Hematopoietic multipotent progenitor cell (in vitro differentiated cells): ENCODE measurements around the gene PKN2. TPM values are rescaled to one million over a fixed set of nuclear protein-coding genes. Genes with fewer than 3 reads are reported as not detected.

ENCODE experiments used
- DNase-seq, 3 donors: peaks; one replicate each; pipeline ENCODE4 v3.0.0-alpha.2; 2011 to 2015; ENCODE audit warnings: low read depth in 2 of 3, low spot score in 2 of 3
- total RNA-seq: library from RNA; depleted of rRNA; stranded (reverse); fragments of >200 nt; gene quantifications from one replicate; pipeline ENCODE4 v1.2.3, GENCODE V29; 2012

PKN2 gene
- 11.0 TPM for total RNA-seq

- peak; percentile 91 to 99 (median 99) for DNase-seq
Observed at GRCh38 chr1:88683541-88684481, at the start of gene PKN2. Gene PKN2, plus strand, starts transcription at chr1:88684273. Its CDS starts 308 bp downstream, at chr1:88684581.

- no peak for DNase-seq
Observed at GRCh38 chr1:88634538-88634937, 49.5 kb upstream of the PKN2 start.

GRCh38 chr1:88640060-88640459 is 44.0 kb upstream of the PKN2 start:
- DNase-seq: no peak

GRCh38 chr1:88645886-88646285 is 38.2 kb upstream of the PKN2 start:
- no peak for DNase-seq

GRCh38 chr1:88646476-88647248 is 37.4 kb upstream of the PKN2 start:
- DNase-seq: no peak

GRCh38 chr1:88647249-88647645 is 36.8 kb upstream of the PKN2 start:
- DNase-seq: no peak

- DNase-seq: no peak
Observed at GRCh38 chr1:88647749-88648415, 36.2 kb upstream of the PKN2 start.

GRCh38 chr1:88648706-88649105 is 35.4 kb upstream of the PKN2 start:
- DNase-seq: no peak

- no peak for DNase-seq
Observed at GRCh38 chr1:88649932-88650331, 34.1 kb upstream of the PKN2 start.

- DNase-seq: no peak
Observed at GRCh38 chr1:88650676-88651418, 33.2 kb upstream of the PKN2 start.

GRCh38 chr1:88655140-88655539 is 28.9 kb upstream of the PKN2 start:
- DNase-seq: no peak

- peak in 2 of 3 donors; percentile 24 to 66 for DNase-seq
Observed at GRCh38 chr1:88655685-88656299, 28.3 kb upstream of the PKN2 start.

GRCh38 chr1:88658419-88658818 is 25.7 kb upstream of the PKN2 start:
- no peak for DNase-seq

- no peak for DNase-seq
Observed at GRCh38 chr1:88659552-88659951, 24.5 kb upstream of the PKN2 start.

GRCh38 chr1:88661188-88661587 is 22.9 kb upstream of the PKN2 start:
- DNase-seq: peak in 1 of 3 donors; percentile 4

- DNase-seq: no peak
Observed at GRCh38 chr1:88661951-88662699, 21.9 kb upstream of the PKN2 start.

GRCh38 chr1:88662723-88663122 is 21.4 kb upstream of the PKN2 start:
- DNase-seq: no peak

GRCh38 chr1:88668405-88668804 is 15.7 kb upstream of the PKN2 start:
- DNase-seq: no peak

- DNase-seq: no peak
Observed at GRCh38 chr1:88670462-88670861, 13.6 kb upstream of the PKN2 start.
